H1 (cell line): ENCODE results near the gene CASP9. TPM values are rescaled to one million over a fixed set of nuclear protein-coding genes. Genes with fewer than 3 reads are reported as not detected.

Experiments used
- CTCF ChIA-PET: fragments of 300-600 bp; sonication (Branson Sonifier 250); formaldehyde crosslinking; loops from one replicate; lab custom pipeline; 2021; ENCODE audit not compliant: partially characterized antibody; lab: Charles Lee
- POLR2A ChIA-PET: fragments of 300-600 bp; sonication (Branson Sonifier 250); formaldehyde crosslinking; loops from one replicate; lab custom pipeline; 2021; ENCODE audit warnings: inconsistent platforms; ENCODE audit not compliant: partially characterized antibody; lab: Charles Lee
- DNase-seq, 2 experiments: peaks; one replicate each; pipeline versions ENCODE4 v3.0.0 to v3.0.0-alpha.2; 2010 to 2022; ENCODE audit warnings: low spot score in 2 of 2, low read depth in 1 of 2, mixed read lengths in 1 of 2
- FAIRE-seq: peaks from 2 replicates; lab custom pipeline; 2011; peaks lifted over from hg19 to GRCh38; lab: Jason Lieb, UNC
- H2AFZ ChIP-seq: 2 replicates; pipeline ENCODE4 v1.8.1; 2012; ENCODE audit warnings: low read length, inconsistent platforms
- H2AK5ac ChIP-seq: 2 replicates; pipeline ENCODE4 v1.6.1; 2013; ENCODE audit warnings: low read depth, low read length
- H2BK120ac ChIP-seq: replicated peaks from 2 replicates; pipeline ENCODE3; 2013; ENCODE audit warnings: low read depth, low read length, inconsistent platforms
- H2BK12ac ChIP-seq: 2 replicates; pipeline ENCODE4 v1.6.1; 2013; ENCODE audit warnings: low read depth, low read length
- H2BK15ac ChIP-seq: 2 replicates; pipeline ENCODE4 v1.6.1; 2013; ENCODE audit warnings: low read length
- H2BK20ac ChIP-seq: 2 replicates; pipeline ENCODE4 v1.6.1; 2013; ENCODE audit warnings: low read length
- H2BK5ac ChIP-seq: 2 replicates; pipeline ENCODE4 v1.6.1; 2013; ENCODE audit warnings: low read depth, low read length
- H3K14ac ChIP-seq: 2 replicates; pipeline ENCODE4 v1.6.1; 2013; ENCODE audit warnings: inconsistent platforms; ENCODE audit not compliant: insufficient read length
- H3K18ac ChIP-seq: 2 replicates; pipeline ENCODE4 v1.6.1; 2013; ENCODE audit warnings: low read length; ENCODE audit errors: extremely low read depth
- H3K23ac ChIP-seq: 2 replicates; pipeline ENCODE4 v1.6.1; 2013; ENCODE audit warnings: inconsistent platforms; ENCODE audit not compliant: insufficient read length
- H3K23me2 ChIP-seq: 2 replicates; pipeline ENCODE4 v1.6.1; 2013; ENCODE audit warnings: low read depth, low read length
- H3K27ac ChIP-seq: 2 replicates; pipeline ENCODE4 v1.6.1; 2011; ENCODE audit warnings: low read depth, low read length, inconsistent platforms
- H3K27me3 ChIP-seq, 4 experiments: replicated peaks in 1 of 4; 1 replicate in 1 of 4; 2 replicates in 3 of 4; pipeline versions ENCODE4 v1.6.1 to v1.8.1; 2011 to 2013; ENCODE audit warnings: low read length in 3 of 4, mild to moderate bottlenecking in 3 of 4, inconsistent platforms in 2 of 4, mixed read lengths in 2 of 4, moderate library complexity in 1 of 4; ENCODE audit not compliant: control insufficient read depth in 3 of 4, insufficient read depth in 3 of 4; ENCODE audit errors: extremely low read depth in 1 of 4
- H3K36me3 ChIP-seq, 4 experiments: 2 replicates each; pipeline versions ENCODE4 v1.6.1 to v1.8.1; 2011 to 2013; ENCODE audit warnings: mild to moderate bottlenecking in 4 of 4, low read length in 3 of 4, moderate library complexity in 2 of 4, control low read depth in 1 of 4, inconsistent platforms in 1 of 4; ENCODE audit not compliant: insufficient read depth in 4 of 4, control insufficient read depth in 2 of 4
- H3K4ac ChIP-seq: replicated peaks from 2 replicates; pipeline ENCODE3; 2013; ENCODE audit warnings: low read length, low read depth, mixed read lengths, inconsistent platforms; ENCODE audit not compliant: insufficient read length
- H3K4me1 ChIP-seq, 4 experiments: replicated peaks in 1 of 4; 1 replicate in 1 of 4; 2 replicates in 3 of 4; pipeline versions ENCODE4 v1.6.1 to v1.8.1; 2011 to 2013; ENCODE audit warnings: low read length in 3 of 4, inconsistent platforms in 2 of 4, mixed read lengths in 1 of 4; ENCODE audit not compliant: insufficient read depth in 4 of 4, control insufficient read depth in 3 of 4
- H3K4me2 ChIP-seq, 2 experiments: 2 replicates each; pipeline versions ENCODE4 v1.6.1 to v1.8.1; 2011 to 2013; ENCODE audit warnings: low read depth in 2 of 2, low read length in 2 of 2, control low read depth in 1 of 2, inconsistent platforms in 1 of 2, mild to moderate bottlenecking in 1 of 2; ENCODE audit not compliant: insufficient read depth in 1 of 2
- H3K4me3 ChIP-seq, 4 experiments: fragments of 200-600, 300-600 bp in 1 of 4; sonication (generic), shearing (Covaris generic), sonication (Bioruptor Twin) in 1 of 4; 2 replicates each; pipeline versions ENCODE4 v1.5.1 to v1.8.1; 2011 to 2016; ENCODE audit warnings: low read length in 4 of 4, low read depth in 3 of 4, control low read depth in 2 of 4, inconsistent platforms in 2 of 4, mild to moderate bottlenecking in 2 of 4, mixed read lengths in 1 of 4, moderate library complexity in 1 of 4; ENCODE audit not compliant: insufficient read depth in 2 of 4; ENCODE audit errors: extremely low read depth in 1 of 4
- H3K56ac ChIP-seq: replicated peaks from 2 replicates; pipeline ENCODE3; 2013; ENCODE audit warnings: low read depth, mild to moderate bottlenecking, mixed read lengths, low read length, inconsistent platforms; ENCODE audit not compliant: insufficient read length
- H3K79me1 ChIP-seq: 2 replicates; pipeline ENCODE4 v1.6.1; 2013; ENCODE audit warnings: low read depth, low read length, control low read depth
- H3K79me2 ChIP-seq, 2 experiments: 2 replicates each; pipeline versions ENCODE4 v1.6.1 to v1.8.1; 2012 to 2013; ENCODE audit warnings: low read length in 2 of 2, mild to moderate bottlenecking in 2 of 2, inconsistent platforms in 1 of 2; ENCODE audit not compliant: insufficient read depth in 2 of 2, control insufficient read depth in 1 of 2
- H3K9ac ChIP-seq, 4 experiments: replicated peaks in 1 of 4; 1 replicate in 1 of 4; 2 replicates in 3 of 4; pipeline versions ENCODE4 v1.6.1 to v1.8.1; 2011 to 2013; ENCODE audit warnings: low read depth in 3 of 4, low read length in 3 of 4, control low read depth in 2 of 4, mild to moderate bottlenecking in 2 of 4, moderate library complexity in 2 of 4, inconsistent platforms in 1 of 4; ENCODE audit errors: extremely low read depth in 1 of 4
- H3K9me3 ChIP-seq, 2 experiments: 2 replicates each; pipeline versions ENCODE4 v1.6.1 to v1.8.1; 2012 to 2013; ENCODE audit warnings: mild to moderate bottlenecking in 2 of 2, moderate library complexity in 2 of 2, control low read depth in 1 of 2, inconsistent platforms in 1 of 2, low read depth in 1 of 2, low read length in 1 of 2, mixed read lengths in 1 of 2; ENCODE audit not compliant: insufficient read depth in 2 of 2
- H4K20me1 ChIP-seq, 2 experiments: replicated peaks in 1 of 2; 2 replicates each; pipeline versions ENCODE3 to v1.8.1; 2011 to 2013; ENCODE audit warnings: inconsistent platforms in 2 of 2, low read length in 2 of 2, mild to moderate bottlenecking in 1 of 2; ENCODE audit not compliant: insufficient read depth in 2 of 2, control insufficient read depth in 1 of 2
- H4K5ac ChIP-seq: 2 replicates; pipeline ENCODE4 v1.6.1; 2013; ENCODE audit warnings: low read length, low read depth, mixed read lengths, inconsistent platforms; ENCODE audit not compliant: insufficient read length
- H4K8ac ChIP-seq: 2 replicates; pipeline ENCODE4 v1.8.0; 2013; ENCODE audit warnings: mild to moderate bottlenecking, moderate library complexity, low read length, inconsistent platforms; ENCODE audit not compliant: insufficient read depth; ENCODE audit errors: extremely low read depth
- H4K91ac ChIP-seq: replicated peaks from 2 replicates; pipeline ENCODE3; 2013; ENCODE audit warnings: low read length, mixed read lengths, inconsistent platforms; ENCODE audit not compliant: insufficient read length
- BCL11A ChIP-seq, 2 experiments: IDR thresholded peaks; one replicate each; pipeline ENCODE4 v1.6.1; 2011; ENCODE audit warnings: low read depth in 2 of 2, low read length in 2 of 2, mild to moderate bottlenecking in 2 of 2
- CHD1 ChIP-seq: IDR thresholded peaks from 2 replicates; pipeline ENCODE4 v1.6.1; 2012; ENCODE audit warnings: low read depth, low read length, improper control_type of control experiment
- EP300 ChIP-seq, 2 experiments: IDR thresholded peaks; 1 replicate in 1 of 2; 2 replicates in 1 of 2; pipeline ENCODE4 v1.6.1; 2011 to 2012; ENCODE audit warnings: low read depth in 2 of 2, low read length in 2 of 2, mild to moderate bottlenecking in 2 of 2, borderline replicate concordance in 1 of 2, inconsistent platforms in 1 of 2, moderate library complexity in 1 of 2
- JUND ChIP-seq: IDR thresholded peaks from 2 replicates; pipeline ENCODE4 v1.6.1; 2011; ENCODE audit warnings: mild to moderate bottlenecking, improper control_type of control experiment, low read length
- KDM1A ChIP-seq: fragments of 200-600, 300-600 bp; sonication (generic); IDR thresholded peaks from 2 replicates; pipeline ENCODE4 v1.7.1; 2016; ENCODE audit warnings: mild to moderate bottlenecking, low read length, borderline replicate concordance
- RFX5 ChIP-seq: IDR thresholded peaks from 2 replicates; pipeline ENCODE4 v1.6.1; 2011; ENCODE audit warnings: low read depth, low read length, improper control_type of control experiment, borderline replicate concordance
- TAF7 ChIP-seq: optimal IDR thresholded peaks from 2 replicates; pipeline ENCODE3; 2011; ENCODE audit warnings: low read depth, mild to moderate bottlenecking, inconsistent platforms, low read length, moderate library complexity, borderline replicate concordance
- TCF12 ChIP-seq: IDR thresholded peaks from 2 replicates; pipeline ENCODE4 v1.6.1; 2011; ENCODE audit warnings: low read depth, mild to moderate bottlenecking, low read length
- YY1 ChIP-seq: IDR thresholded peaks from 2 replicates; pipeline ENCODE4 v1.6.1; 2011; ENCODE audit warnings: low read depth, mild to moderate bottlenecking, low read length
- WGBS, 2 experiments: shearing (Covaris generic) in 1 of 2; methylation state at CpG; one replicate each; pipeline versions ENCODE4 v1.1.6 to v1.1.7; 2013 to 2015; ENCODE audit warnings: low lambda C conversion rate in 2 of 2, mixed read lengths in 2 of 2, inconsistent platforms in 1 of 2, low coverage in 1 of 2, missing lambda C conversion rate in 1 of 2; ENCODE audit not compliant: insufficient replicate concordance in 2 of 2, insufficient coverage in 1 of 2, insufficient read length in 1 of 2; ENCODE audit errors: extremely low coverage in 1 of 2, missing lambda C conversion rate in 1 of 2; 5-methylcytosine and 5-hydroxymethylcytosine counted together
- polyA plus RNA-seq, 7 experiments: library from polyadenylated mRNA; depleted of rRNA in 3 of 7; stranded (reverse) in 5 of 7; unstranded in 2 of 7; fragments of >200 nt in 5 of 7; fragments of 200-250 nt in 2 of 7; gene quantifications; 1 replicate in 5 of 7; 2 replicates in 1 of 7; 4 replicates in 1 of 7; pipeline versions ENCODE4 v1.2.1 to v1.2.3, GENCODE V29; 2011 to 2013; ENCODE audit warnings: missing spikeins in 2 of 7, mixed read lengths in 2 of 7
- total RNA-seq: library from RNA; stranded (reverse); fragmentation: NEBNext Ultra II Directional; extraction: Animal tissue kit (Norgen Biotek cat#: 25700); gene quantifications from 2 replicates; pipeline ENCODE4 v1.2.1, GENCODE V29; 2021
- TF ChIP-seq, protein P1 (sequence below): IDR thresholded peaks from 2 replicates; pipeline ENCODE4 v1.6.1; 2012; ENCODE audit warnings: inconsistent platforms

CASP9 gene
- total and polyA plus RNA-seq, 2 of the 8 experiments (the other 6 are each of a cell fraction or from before 2014, with no cell fraction given): 14.8 to 36.3 TPM

GRCh38 chr1:15489052-15489736, 34.8 kb downstream of the CASP9 start:
- no peak overlapping the region for H2BK120ac ChIP-seq
- no peak overlapping the region for H4K91ac ChIP-seq
- POLR2A ChIA-PET: interaction anchor here (1.2 kb wide), 1 partner anchor 62 kb away, joined by 3 read pairs; no protein-coding TSS in a partner anchor
- DNase-seq: no peak
- no peak overlapping the region for H2BK5ac ChIP-seq
- no peak overlapping the region for H2AK5ac ChIP-seq
- no peak overlapping the region for H4K5ac ChIP-seq
- H3K79me1 ChIP-seq: no peaks in the 10 kb centered on the region
- H3K18ac ChIP-seq: no peak overlapping the region
- WGBS, 2 experiments: 92% methylated on average over 13 of the region's 13 CpGs; no CpG with 5 or more reads in 1 of the 2 experiments
- H3K9ac ChIP-seq: no peak overlapping the region
- H3K4ac ChIP-seq: no peak overlapping the region
- peaks cover 0 to 4% (median under 1%) of the 10 kb centered on the region in 4 experiments; a peak in 2 of 8 replicates for H3K36me3 ChIP-seq
- no peak overlapping the region for H2AFZ ChIP-seq
- H3K4me2 ChIP-seq: no peak overlapping the region
- TF ChIP-seq, protein P1, sequence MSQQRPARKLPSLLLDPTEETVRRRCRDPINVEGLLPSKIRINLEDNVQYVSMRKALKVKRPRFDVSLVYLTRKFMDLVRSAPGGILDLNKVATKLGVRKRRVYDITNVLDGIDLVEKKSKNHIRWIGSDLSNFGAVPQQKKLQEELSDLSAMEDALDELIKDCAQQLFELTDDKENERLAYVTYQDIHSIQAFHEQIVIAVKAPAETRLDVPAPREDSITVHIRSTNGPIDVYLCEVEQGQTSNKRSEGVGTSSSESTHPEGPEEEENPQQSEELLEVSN: no peak
- TF ChIP-seq EP300 (IDR thresholded peaks at IDR 0.05; ENCODE audit: borderline replicate concordance in 1 of 2, low read depth in 2 of 2, low read length in 2 of 2) (no peak), KDM1A (no peak), JUND (no peak), RFX5 (no peak), YY1 (no peak), CHD1 (no peak), BCL11A (IDR thresholded peaks at IDR 0.05; ENCODE audit: low read depth in 2 of 2, low read length in 2 of 2) (no peak), TCF12 (no peak), TAF7 (no peak)
- TF ChIP-seq, all 59 proteins: peak for 0
- no peak overlapping the region for H3K23ac ChIP-seq
- no peak overlapping the region for H4K8ac ChIP-seq
- no peak overlapping the region for H3K27ac ChIP-seq
- H3K4me1 ChIP-seq: no peaks in the 10 kb centered on the region
- no peak overlapping the region for H2BK20ac ChIP-seq
- CTCF ChIA-PET: interaction anchor here (1.9 to 2.6 kb wide), 2 partner anchors 11 to 13 kb away, joined by 5 to 9 read pairs; no protein-coding TSS in a partner anchor
- no peaks in the 10 kb centered on the region for H4K20me1 ChIP-seq
- no peaks in the 10 kb centered on the region for H3K79me2 ChIP-seq
- FAIRE-seq: no peak
- H3K4me3 ChIP-seq: no peak overlapping the region
- H3K56ac ChIP-seq: no peak overlapping the region
- H2BK15ac ChIP-seq: no peak overlapping the region
- no peaks in the 10 kb centered on the region for H3K27me3 ChIP-seq
- H3K14ac ChIP-seq: no peak overlapping the region
- H3K23me2 ChIP-seq: no peaks in the 10 kb centered on the region
- H3K9me3 ChIP-seq: no peaks in the 10 kb centered on the region
- no peak overlapping the region for H2BK12ac ChIP-seq
